ENCODE data around the gene ICAM2.
"Not testable (repeated sequence)": the region's sequence is repeated elsewhere in the genome, so short reads cannot be mapped to it uniquely, and the experiment has no call there.

ICAM2 gene

DNA sequence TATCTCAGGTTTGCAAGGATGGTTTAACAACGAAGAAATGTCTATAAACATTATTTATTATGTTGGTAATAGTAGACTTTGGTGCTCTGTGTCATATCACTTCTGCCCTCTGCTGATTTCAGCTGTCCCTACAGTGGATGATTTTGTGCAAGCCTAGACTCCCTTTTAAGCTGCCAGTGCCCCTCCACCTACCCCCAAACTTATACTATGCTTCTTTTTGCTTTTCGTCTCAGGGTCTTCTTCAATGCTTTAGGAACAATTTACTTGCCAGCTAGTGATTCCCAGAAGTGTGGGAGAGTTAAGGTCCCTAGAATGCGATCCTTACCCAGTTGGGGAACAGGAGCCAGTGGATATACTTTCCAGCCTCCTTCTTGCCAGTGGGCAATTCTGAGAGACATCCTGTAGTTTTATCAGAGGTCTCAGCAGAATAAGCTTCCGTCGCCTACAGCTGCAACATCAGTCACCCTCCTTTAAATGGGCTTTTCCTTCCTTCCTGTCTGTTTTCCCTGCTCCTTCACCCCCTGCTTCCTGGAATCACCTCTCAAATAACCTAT is 4.1 kb downstream of the ICAM2 start:
- peak overlapping the region; percentile 36 for H3K4me3 ChIP-seq (ENCODE audit: low read depth, low read length)
- TF ChIP-seq CTCF (IDR thresholded peaks at IDR 0.05; ENCODE audit: insufficient read depth, low read depth, low read length, missing control alignments), result no peak
- DNase-seq (ENCODE audit: low read depth), result peak; percentile 32

- no peak for TF ChIP-seq CTCF (IDR thresholded peaks at IDR 0.05; ENCODE audit: insufficient read depth, low read depth, low read length, missing control alignments)
- no peak for DNase-seq (ENCODE audit: low read depth)
- peak overlapping the region; percentile 36 for H3K4me3 ChIP-seq (ENCODE audit: low read depth, low read length)
Observed at GRCh38 chr17:64015447-64015846, 5.0 kb downstream of the ICAM2 start.

GRCh38 chr17:64009571-64010402 is 10.6 kb downstream of the ICAM2 start:
- no peak for DNase-seq (ENCODE audit: low read depth)
- TF ChIP-seq CTCF (IDR thresholded peaks at IDR 0.05; ENCODE audit: insufficient read depth, low read depth, low read length, missing control alignments), result no peak

DNA sequence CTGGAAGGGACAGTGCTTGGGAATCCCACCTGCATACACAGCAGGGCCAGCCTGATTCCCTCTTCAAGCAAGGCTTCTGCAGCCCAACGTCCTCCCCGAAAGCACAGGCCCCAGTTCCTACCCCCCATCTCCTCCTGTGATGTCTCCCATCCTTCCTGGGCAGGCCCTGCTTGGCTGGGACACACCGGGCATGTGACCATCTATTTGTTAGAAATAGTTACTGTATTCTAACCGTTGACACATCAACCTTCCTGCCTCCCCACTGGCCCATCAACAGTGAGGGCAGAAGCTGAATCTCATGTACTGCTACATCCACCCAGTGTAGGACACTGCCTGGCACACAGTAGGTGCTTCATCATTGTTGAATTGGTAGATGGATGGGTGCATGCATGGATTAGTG is 11.6 kb downstream of the ICAM2 start:
- no peak overlapping the region for H3K4me3 ChIP-seq (ENCODE audit: low read depth, low read length)
- TF ChIP-seq CTCF (IDR thresholded peaks at IDR 0.05; ENCODE audit: insufficient read depth, low read depth, low read length, missing control alignments), result no peak
- DNase-seq (ENCODE audit: low read depth), result no peak

More at GRCh38 chr17:64009571-64010402, 10.6 kb downstream of the ICAM2 start:
- no peak overlapping the region for H3K4me3 ChIP-seq (ENCODE audit: low read depth, low read length)

GRCh38 chr17:64008346-64008745 is 12.1 kb downstream of the ICAM2 start:
- no peak for DNase-seq (ENCODE audit: low read depth)
- no peak for TF ChIP-seq CTCF (IDR thresholded peaks at IDR 0.05; ENCODE audit: insufficient read depth, low read depth, low read length, missing control alignments)
- H3K4me3 ChIP-seq (ENCODE audit: low read depth, low read length), result no peak overlapping the region

- no peak for DNase-seq (ENCODE audit: low read depth)
- no peak overlapping the region for H3K4me3 ChIP-seq (ENCODE audit: low read depth, low read length)
- no peak for TF ChIP-seq CTCF (IDR thresholded peaks at IDR 0.05; ENCODE audit: insufficient read depth, low read depth, low read length, missing control alignments)
Observed at GRCh38 chr17:64007838-64008282, 12.6 kb downstream of the ICAM2 start.

GRCh38 chr17:64007089-64007837 is 13.2 kb downstream of the ICAM2 start:
- DNase-seq (ENCODE audit: low read depth); H3K4me3 ChIP-seq (ENCODE audit: low read depth, low read length): not testable (repeated sequence)

Data from GM12865 (cell line).